Measurements from ENCODE around the gene RASGRF1. TPM values are rescaled to one million over a fixed set of nuclear protein-coding genes. Genes with fewer than 3 reads are reported as not detected.

The RASGRF1 gene
- total RNA-seq, 4 donors from 2014 or later = 0.14 to 0.75 (median 0.64) TPM; not detected in 1

DNA sequence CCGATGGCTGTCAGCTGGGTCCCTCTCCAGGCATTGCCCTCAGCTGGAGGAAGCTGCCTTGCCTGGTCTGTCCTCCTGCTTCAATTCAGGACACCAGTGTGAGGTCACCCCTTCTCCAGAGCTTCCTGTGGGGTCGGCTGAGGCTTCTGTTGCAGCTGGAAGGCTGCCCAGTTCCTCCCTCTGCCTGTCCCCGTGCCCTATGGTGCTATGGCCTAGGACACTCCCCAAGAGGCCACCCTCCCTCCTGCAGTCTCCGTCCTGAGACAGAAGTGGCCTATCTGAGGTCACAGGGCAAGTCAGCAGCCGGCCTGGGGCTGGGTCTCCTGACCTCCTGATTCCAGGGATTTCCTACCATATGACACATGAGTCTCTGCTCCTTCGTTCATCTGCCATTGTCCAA is 57.9 kb downstream of the RASGRF1 start:
- Histone ChIP-seq H3K4me3 (no peak overlapping the region), H3K9me3 (no peaks in the 10 kb centered on the region), H3K36me3 (no peaks in the 10 kb centered on the region), H3K27ac (no peak overlapping the region), H3K27me3 (peaks cover 3% of the 10 kb centered on the region), H3K4me1 (no peaks in the 10 kb centered on the region)
- in situ Hi-C loops (cut with MboI; ENCODE audit: low pct_ligation_motif_present in 1 of 4, low pct_unique_long_range_greater_than_20kb in 1 of 4, low sequenced_read_pairs in 3 of 4) = loop anchor here in 1 of 4 donors (10.0 kb wide), 1 partner anchor 152 kb away; no protein-coding TSS in a partner anchor
- no peak for DNase-seq
- intact Hi-C loops (cut with DNase I; ENCODE audit: low total_unique reads) = no loop called here
- 69% methylated on average over 6 of the region's 6 CpGs; no CpG with 5 or more reads in 1 of the 2 donors for WGBS, 2 donors (ENCODE audit: low coverage in 1 of 2)
- no peak for TF ChIP-seq CTCF (IDR thresholded peaks at IDR 0.05)
- no peak for TF ChIP-seq POLR2A (IDR thresholded peaks at IDR 0.05)
- no peak for TF ChIP-seq POLR2AphosphoS5 (IDR thresholded peaks at IDR 0.05)
- TF ChIP-seq EP300 (IDR thresholded peaks at IDR 0.05; ENCODE audit: low read depth) = no peak

DNA sequence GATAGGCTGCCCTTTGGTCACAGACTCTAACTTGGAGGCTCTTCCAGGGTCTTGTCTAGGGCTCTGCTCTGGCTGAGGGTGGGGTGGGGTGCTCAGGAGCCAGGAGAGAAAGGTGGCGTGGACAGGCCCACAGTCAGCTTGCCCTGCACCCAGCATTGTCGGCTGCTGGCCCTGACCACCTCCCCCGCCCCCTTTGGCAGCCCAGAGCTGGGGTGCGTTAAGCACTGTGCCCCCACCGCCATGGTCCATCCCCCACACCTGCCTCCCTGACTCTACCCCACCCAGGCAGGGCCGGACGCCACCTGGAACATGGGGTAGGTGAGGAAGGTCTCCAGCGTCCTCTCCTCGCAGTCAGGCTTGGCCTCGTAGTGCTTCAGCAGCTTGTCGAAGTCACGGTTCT is 58.8 kb downstream of the RASGRF1 start:
- Histone ChIP-seq H3K9me3 (no peaks in the 10 kb centered on the region), H3K36me3 (no peaks in the 10 kb centered on the region), H3K27ac (no peak overlapping the region), H3K4me3 (no peak overlapping the region), H3K4me1 (no peaks in the 10 kb centered on the region), H3K27me3 (peaks cover under 1% of the 10 kb centered on the region)
- no peak for TF ChIP-seq CTCF (IDR thresholded peaks at IDR 0.05)
- no peak for TF ChIP-seq POLR2AphosphoS5 (IDR thresholded peaks at IDR 0.05)
- TF ChIP-seq EP300 (IDR thresholded peaks at IDR 0.05; ENCODE audit: low read depth) = no peak
- no peak for TF ChIP-seq POLR2A (IDR thresholded peaks at IDR 0.05)
- WGBS, 2 donors (ENCODE audit: low coverage in 1 of 2) = 80 to 92% methylated on average over 3 to 12 of the region's 12 CpGs
- intact Hi-C loops (cut with DNase I; ENCODE audit: low total_unique reads) (no loop called here), in situ Hi-C loops (cut with MboI; ENCODE audit: low pct_ligation_motif_present in 1 of 4, low pct_unique_long_range_greater_than_20kb in 1 of 4, low sequenced_read_pairs in 3 of 4) (loop anchor here in 1 of 4 donors (10.0 kb wide), 1 partner anchor 153 kb away; no protein-coding TSS in a partner anchor)
- no peak for DNase-seq

GRCh38 chr15:79031201-79031600 is 59.4 kb downstream of the RASGRF1 start:
- in situ Hi-C loops (cut with MboI; ENCODE audit: low pct_ligation_motif_present in 1 of 4, low pct_unique_long_range_greater_than_20kb in 1 of 4, low sequenced_read_pairs in 3 of 4) = loop anchor here in 1 of 4 donors (10.0 kb wide), 1 partner anchor 154 kb away; no protein-coding TSS in a partner anchor
- no peaks in the 10 kb centered on the region for H3K27me3 ChIP-seq
- 84% methylated on average over 9 of the region's 9 CpGs; no CpG with 5 or more reads in 1 of the 2 donors for WGBS, 2 donors (ENCODE audit: low coverage in 1 of 2)
- H3K4me1 ChIP-seq = no peaks in the 10 kb centered on the region
- H3K36me3 ChIP-seq = no peaks in the 10 kb centered on the region
- no peak overlapping the region for H3K27ac ChIP-seq
- no peak for DNase-seq
- intact Hi-C loops (cut with DNase I; ENCODE audit: low total_unique reads) = no loop called here
- H3K4me3 ChIP-seq = no peak overlapping the region
- no peaks in the 10 kb centered on the region for H3K9me3 ChIP-seq
- no peak for TF ChIP-seq POLR2AphosphoS5 (IDR thresholded peaks at IDR 0.05)
- TF ChIP-seq POLR2A (IDR thresholded peaks at IDR 0.05) = no peak
- TF ChIP-seq EP300 (IDR thresholded peaks at IDR 0.05; ENCODE audit: low read depth) = no peak
- TF ChIP-seq CTCF (IDR thresholded peaks at IDR 0.05) = no peak

- intact Hi-C loops (cut with DNase I; ENCODE audit: low total_unique reads) = no loop called here
- 88 to 91% methylated on average over 3 to 4 of the region's 4 CpGs for WGBS, 2 donors (ENCODE audit: low coverage in 1 of 2)
Measured at GRCh38 chr15:79030470-79030869, 60.1 kb downstream of the RASGRF1 start.

More at GRCh38 chr15:79030470-79030869, 60.1 kb downstream of the RASGRF1 start:
- no peaks in the 10 kb centered on the region for H3K9me3 ChIP-seq
- TF ChIP-seq POLR2A (IDR thresholded peaks at IDR 0.05) (no peak), POLR2AphosphoS5 (IDR thresholded peaks at IDR 0.05) (no peak), CTCF (IDR thresholded peaks at IDR 0.05) (no peak), EP300 (IDR thresholded peaks at IDR 0.05; ENCODE audit: low read depth) (no peak)
- no peak overlapping the region for H3K4me3 ChIP-seq
- H3K27me3 ChIP-seq = no peaks in the 10 kb centered on the region
- in situ Hi-C loops (cut with MboI; ENCODE audit: low pct_ligation_motif_present in 1 of 4, low pct_unique_long_range_greater_than_20kb in 1 of 4, low sequenced_read_pairs in 3 of 4) = loop anchor here in 1 of 4 donors (10.0 kb wide), 1 partner anchor 154 kb away; no protein-coding TSS in a partner anchor
- DNase-seq = no peak
- H3K4me1 ChIP-seq = no peaks in the 10 kb centered on the region
- no peaks in the 10 kb centered on the region for H3K36me3 ChIP-seq
- no peak overlapping the region for H3K27ac ChIP-seq
